HG03520 (cell line): ENCODE measurements around the gene SMIM21.

Experiments used
- ATAC-seq: cut with Tn5 transposase; IDR thresholded peaks from one replicate; pipeline ENCODE4 v1.9.1; 2021; ENCODE audit warnings: mild to moderate bottlenecking, moderate library complexity; ENCODE audit not compliant: unreplicated experiment

The SMIM21 gene

DNA sequence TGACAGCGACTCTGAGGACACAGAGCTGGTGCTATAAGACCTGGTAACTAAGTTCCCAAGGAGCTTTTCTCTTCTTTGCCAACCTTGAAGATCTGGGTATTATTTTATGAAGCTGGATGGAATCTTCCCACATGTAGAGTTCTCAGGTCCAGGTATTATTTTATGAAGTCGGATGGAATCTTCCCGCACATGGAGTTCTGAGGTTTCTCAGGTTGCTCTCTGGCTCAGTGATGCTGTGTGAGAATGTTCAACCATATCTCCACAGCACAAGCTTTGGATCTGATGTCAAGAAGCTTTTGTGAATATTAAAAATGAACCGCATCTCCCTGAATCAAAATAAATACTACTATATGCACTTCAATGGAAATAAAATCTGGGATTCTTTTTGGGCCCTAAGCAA is at the start of gene SMIM21:
TSS of gene SMIM21 (minus strand) at position 101 of the 400 bp plus-strand sequence. CDS start 140 bp downstream, outside the sequence.
- no peak for ATAC-seq

GRCh38 chr18:75475228-75475627 is 47.7 kb upstream of the SMIM21 start:
- no peak for ATAC-seq

DNA sequence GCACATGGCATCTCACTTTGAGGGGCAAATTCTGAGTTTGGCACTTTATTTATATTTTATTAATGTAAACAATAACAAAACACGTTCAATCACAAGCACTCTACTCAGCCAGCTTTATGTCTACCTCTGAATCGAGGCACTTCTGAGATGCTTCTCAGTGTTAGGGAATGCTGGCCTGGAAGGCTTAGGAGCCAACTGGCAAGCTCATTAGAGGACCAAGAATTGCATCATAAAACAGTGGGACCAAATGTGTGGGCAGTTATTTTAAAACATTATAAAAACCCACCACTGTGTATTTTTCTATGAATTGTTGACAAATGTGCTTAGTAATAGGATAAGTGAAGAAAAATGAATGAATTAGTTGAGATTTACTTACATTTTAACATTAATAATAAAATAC is 46.8 kb upstream of the SMIM21 start:
- no peak for ATAC-seq

DNA sequence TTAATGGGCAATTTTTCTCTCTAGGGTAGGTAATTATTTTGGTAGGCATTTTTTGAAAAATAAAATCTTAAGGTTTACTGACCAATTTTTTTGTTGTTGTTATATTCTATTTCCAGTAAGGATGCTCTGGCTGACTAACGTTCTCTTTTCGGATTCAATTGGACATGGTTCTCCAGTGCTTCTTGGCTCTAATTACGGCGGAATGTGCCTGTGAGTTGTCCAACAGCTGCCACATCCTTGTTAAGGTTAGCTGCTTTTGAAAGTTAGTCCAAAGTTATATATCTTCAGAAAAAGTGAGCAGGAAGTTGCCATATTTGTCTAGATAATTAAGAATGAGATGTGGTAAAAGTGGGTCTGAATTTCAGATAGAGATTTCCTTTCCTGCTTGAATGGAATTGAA is 45.8 kb upstream of the SMIM21 start:
- ATAC-seq: no peak

DNA sequence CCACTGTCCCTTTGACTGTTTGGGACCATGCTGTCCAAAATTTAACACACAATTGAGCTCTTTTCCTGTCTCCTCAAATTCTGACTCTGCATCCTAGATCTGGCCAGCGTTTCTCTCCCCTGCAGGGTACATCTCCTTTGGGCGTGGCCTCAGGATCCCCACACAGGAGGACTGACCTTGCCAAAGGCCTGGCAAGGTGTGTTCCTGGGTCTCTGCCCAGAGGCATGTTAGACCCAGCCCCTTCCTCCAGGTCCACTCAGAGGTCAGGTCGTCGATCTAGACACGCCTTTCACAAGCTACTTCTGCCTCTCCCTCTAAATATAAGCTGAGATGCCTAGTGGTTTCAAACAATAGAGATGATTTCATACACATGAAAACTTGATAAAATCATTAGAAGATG is 45.4 kb upstream of the SMIM21 start:
- ATAC-seq: no peak

- no peak for ATAC-seq
Measured at GRCh38 chr18:75472396-75472795, 44.9 kb upstream of the SMIM21 start.

DNA sequence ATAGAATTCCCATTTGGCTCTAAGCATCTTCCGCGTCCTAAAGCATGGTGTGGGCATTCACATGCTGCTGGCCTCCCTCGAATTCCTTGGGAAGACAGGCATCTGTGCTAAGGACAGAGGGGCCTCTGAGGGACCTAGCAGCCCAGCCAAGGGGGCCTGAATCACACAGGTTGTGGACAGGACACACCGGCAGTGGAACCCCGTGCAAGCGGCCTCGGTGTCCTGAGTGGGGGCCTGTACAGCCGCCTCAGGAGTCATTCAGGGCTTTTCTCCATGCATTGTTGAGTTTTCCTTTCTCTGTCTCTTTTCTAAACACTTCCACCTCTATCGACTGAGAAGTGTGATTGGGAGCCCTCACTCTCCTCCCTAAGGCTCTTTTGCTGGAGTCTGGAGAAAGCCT is 44.3 kb upstream of the SMIM21 start:
- ATAC-seq: no peak

DNA sequence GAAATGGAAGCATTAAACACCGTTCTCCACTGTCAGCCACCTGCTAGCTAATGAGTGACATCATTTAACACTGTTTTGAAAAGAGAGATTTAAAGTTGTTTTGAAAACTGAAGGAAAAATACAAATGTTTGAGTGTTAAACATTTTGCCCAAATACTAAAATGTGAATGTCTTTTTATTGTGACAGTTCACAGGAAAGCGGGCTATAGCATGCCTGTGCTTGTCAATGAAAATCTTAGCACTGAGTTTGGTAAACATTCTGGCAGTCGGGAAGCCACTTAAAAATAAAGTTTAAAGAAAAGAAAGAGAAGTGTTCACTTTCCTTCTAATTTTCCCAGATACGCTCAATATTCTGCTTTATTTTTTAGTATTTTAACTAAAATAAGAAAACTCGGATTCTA is 40.3 kb upstream of the SMIM21 start:
- no peak for ATAC-seq

GRCh38 chr18:75467281-75467795 is 39.8 kb upstream of the SMIM21 start:
- no peak for ATAC-seq

DNA sequence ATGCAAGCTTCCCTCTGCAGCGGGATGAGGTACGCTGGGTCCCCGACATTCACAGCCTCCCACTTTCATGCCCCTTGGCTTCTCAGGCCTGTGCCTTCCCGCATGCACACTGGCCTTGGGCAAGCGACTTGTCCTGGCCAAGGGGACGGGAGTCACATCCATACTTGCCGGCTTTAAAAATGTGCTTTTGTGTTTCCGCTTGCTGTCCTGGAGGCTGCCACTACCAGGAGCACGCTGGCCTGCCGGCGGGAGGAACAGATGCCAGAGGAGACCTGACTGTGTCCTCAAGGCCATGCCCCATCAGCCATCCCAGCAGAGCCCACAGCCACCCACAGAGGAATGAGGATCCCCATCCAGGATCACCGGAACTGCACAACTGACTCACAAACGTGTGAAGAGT is 36.9 kb upstream of the SMIM21 start:
- no peak for ATAC-seq

DNA sequence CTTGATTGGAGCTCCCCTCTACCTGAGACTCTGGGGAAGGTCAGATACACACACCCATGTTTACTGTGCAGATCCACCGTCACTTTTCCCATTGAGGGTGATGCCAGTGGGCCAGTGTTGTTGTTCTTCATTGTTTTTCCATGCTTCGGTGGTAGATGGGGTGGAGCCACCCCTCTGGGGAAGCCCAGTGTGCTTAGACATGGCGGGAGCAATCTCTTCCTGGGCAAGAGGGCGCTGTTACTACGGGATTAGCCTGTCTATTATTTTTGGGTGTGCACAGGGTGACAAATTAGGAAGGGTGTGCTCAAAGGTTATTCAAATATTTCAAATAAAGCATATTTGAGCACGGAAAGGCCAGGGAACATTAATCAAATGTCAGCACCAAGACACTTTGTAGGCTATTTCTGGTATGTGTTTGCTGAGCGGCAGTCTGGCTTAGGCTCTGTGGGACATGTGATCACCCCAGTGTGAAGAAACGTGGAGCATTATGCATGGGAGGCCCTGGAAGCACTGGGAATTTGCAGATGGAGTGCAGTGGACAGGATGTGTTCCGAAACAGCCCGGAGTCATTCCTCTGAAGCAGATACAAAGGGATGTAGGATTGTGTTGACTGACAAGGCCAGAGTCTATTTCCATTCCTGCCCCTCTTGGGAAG is 34.8 kb upstream of the SMIM21 start:
- no peak for ATAC-seq

DNA sequence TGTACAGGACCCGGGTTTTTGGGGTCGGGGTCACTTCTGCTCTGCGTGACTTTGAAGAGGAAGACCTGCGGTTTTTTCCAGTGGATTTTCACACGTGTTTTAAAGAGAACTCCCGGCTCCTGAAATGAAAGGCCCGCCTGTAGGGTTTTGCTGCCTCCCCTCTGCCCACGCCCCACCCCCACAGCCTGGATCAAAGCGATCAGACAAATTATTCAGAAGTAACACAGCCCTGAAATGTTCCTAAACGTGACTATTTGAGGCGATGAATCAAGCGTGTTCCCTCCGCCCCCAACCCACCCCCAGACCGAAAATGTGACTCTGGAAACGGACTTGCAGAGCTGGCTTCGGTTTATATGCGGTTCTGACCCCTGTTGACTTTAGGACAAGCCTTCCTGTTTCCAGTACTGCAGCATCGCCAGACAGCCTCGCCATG is 28.7 kb upstream of the SMIM21 start:
- ATAC-seq: no peak

GRCh38 chr18:75455249-75456198 is 28.0 kb upstream of the SMIM21 start:
- no peak for ATAC-seq

DNA sequence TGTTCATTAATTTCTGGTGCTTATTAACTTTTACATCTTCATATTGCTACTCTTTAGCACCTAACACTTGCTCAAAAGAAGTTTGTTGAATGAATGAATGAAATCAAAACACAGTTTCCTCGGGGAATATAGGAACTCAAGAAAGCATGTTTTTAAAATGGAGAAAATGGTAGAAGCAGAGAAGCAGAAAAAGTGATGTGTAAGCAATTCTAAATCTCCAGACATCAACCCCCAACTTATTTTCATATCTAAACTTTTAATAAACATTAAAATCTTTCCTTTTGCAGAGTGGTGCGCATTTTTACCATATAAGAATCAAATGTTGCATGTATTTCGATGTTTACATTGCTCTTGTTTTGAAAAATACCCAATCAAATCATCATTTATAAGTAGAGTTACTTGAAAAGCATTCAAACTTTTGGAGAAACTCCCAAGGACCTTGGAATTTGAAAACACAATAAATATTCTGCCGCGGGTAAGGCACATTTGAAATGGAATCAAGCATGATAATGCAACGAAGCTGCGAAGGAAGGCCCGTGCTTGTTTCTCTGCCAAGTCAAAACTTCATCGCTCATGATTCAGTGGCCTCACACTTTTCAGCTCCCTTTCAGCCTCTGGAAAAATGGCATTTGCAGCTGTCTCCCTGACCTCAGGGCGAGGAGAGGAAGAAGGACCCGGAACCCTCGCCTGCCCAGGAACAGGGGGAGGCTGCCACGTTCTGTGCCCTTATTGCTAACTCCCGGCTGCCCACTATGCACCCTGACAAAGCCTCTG is 26.7 kb upstream of the SMIM21 start:
- no peak for ATAC-seq

GRCh38 chr18:75450906-75451305 is 23.4 kb upstream of the SMIM21 start:
- no peak for ATAC-seq

GRCh38 chr18:75441896-75442295 is 14.4 kb upstream of the SMIM21 start:
- no peak for ATAC-seq

GRCh38 chr18:75439348-75439747 is 11.8 kb upstream of the SMIM21 start:
- no peak for ATAC-seq

DNA sequence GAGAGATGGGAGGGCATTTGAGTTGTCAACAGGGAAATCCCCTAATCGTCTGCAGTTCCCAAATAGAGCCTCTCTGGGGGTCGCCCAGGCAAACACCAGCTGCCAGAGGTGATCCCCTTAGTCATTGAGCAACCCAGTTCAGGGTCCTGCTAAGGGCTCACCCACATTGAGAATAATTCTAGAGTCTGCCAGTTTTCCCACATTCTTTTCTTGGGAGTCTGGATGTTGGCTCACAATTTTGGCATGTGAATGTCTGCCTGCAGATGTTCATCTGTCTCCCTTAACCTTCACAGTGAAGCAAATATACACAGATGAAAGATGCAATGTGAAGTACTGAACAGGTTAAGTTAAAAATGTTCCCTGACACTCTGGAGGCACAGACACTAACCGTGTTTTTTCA is 11.4 kb upstream of the SMIM21 start:
- ATAC-seq: no peak

- ATAC-seq: no peak
Measured at GRCh38 chr18:75437979-75438378, 10.5 kb upstream of the SMIM21 start.

- ATAC-seq: no peak
Measured at GRCh38 chr18:75433098-75433497, 5.6 kb upstream of the SMIM21 start.

DNA sequence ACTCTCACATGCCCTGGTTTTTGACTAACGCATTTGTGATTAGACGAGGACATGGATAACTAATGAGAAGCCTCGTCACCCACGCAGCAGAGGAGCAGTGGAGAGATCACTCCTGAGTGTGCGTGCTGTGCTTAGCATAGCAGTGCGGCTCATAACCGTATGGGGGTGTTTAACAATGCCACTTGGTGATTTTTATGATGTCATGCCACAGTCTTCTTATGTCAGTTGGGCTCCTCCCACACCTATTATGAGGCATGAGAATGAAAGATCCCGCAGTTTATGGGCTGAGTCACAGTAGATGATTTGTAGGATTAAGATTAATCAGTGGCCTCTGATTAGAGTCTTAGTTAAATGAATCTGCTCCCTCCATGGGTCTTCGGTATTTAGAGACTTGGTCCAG is 2.5 kb upstream of the SMIM21 start:
- no peak for ATAC-seq
